AG09309 (cell line): ENCODE results near the gene ZDBF2.
"Not testable (repeated sequence)": the region's sequence is repeated elsewhere in the genome, so short reads cannot be mapped to it uniquely, and the experiment has no call there.

Experiments used
- DNase-seq: peaks from one replicate; pipeline ENCODE4 v3.0.0-alpha.2; 2010; ENCODE audit warnings: low read depth
- H3K4me3 ChIP-seq: 2 replicates; pipeline ENCODE4 v1.5.1; 2011; ENCODE audit warnings: mild to moderate bottlenecking, low read depth, low read length, moderate library complexity; ENCODE audit not compliant: control insufficient read depth
- CTCF ChIP-seq: IDR thresholded peaks from 2 replicates; pipeline ENCODE4 v1.5.1; 2011; ENCODE audit warnings: mild to moderate bottlenecking, low read depth, low read length, inconsistent platforms; ENCODE audit not compliant: insufficient read depth, control insufficient read depth; ENCODE audit errors: missing control alignments

ZDBF2 gene

GRCh38 chr2:206253125-206253776 lies 21.2 kb upstream of the ZDBF2 start:
- TF ChIP-seq CTCF: no peak
- DNase-seq: no peak
- H3K4me3 ChIP-seq: no peak overlapping the region

DNA sequence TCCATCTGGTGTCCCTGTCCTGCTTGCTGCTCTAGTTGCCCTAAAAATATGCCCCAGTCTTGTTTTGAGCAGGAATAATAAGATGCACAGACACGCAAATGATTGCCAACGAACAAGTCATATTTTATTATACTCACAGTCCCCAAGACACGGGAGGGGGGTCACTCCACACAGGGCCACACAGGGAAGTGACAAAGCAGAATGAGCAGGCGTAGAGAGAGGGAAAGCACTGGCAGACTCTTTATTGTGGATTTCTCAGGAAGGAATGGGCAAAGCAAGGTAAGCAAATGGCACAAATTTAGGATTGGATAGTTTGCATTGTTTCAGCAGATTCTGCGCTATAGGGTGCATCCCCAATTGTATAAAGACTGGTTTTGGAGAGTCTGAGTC lies 20.7 kb upstream of the ZDBF2 start:
- no peak for DNase-seq
- H3K4me3 ChIP-seq: no peak overlapping the region
- no peak for TF ChIP-seq CTCF

DNA sequence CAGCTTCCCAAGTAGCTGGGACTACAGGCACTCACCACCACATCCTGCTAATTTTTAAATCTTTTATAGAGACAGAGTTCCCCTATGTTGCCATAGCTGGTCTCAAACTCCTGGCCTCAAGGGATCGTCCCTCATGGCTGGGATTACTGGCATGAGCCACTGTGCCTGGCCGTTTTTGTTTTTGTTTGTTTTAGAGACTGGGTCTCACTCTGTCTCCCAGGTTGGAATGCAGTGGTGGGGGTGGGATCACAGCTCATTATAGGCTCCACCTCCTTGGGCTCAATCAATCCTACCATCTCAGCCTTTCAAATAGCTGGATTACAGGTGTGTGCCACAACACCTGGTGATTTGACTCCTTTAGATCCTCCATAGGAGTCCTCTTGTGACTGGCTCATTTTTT lies 19.5 kb upstream of the ZDBF2 start:
- no peak overlapping the region for H3K4me3 ChIP-seq
- no peak for TF ChIP-seq CTCF
- no peak for DNase-seq

DNA sequence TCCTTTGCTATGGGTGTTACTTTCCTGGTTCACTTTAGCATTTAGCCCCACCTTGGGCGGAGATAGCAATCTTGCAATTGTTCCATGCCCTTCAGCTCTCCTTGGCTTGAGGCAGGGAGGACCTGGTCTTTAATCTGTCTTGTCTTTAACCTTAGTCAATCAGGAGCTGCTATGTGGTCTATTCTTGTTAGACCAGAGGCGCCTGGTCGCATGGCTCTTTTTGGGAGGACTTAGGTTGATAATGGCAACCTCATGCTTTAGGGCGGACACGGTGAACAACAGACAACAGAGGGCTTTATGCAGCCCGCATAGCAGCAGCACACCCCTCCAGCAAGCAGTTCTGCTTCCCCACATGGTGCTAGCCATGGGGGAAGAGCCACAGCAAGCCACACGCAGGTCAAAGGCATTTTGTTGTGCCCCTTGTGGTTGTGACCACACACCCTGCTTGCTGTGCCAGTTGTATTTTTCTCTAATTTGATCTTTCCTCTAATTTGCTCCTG lies 17.7 kb upstream of the ZDBF2 start:
- no peak for DNase-seq
- TF ChIP-seq CTCF: no peak
- H3K4me3 ChIP-seq: no peak overlapping the region

DNA sequence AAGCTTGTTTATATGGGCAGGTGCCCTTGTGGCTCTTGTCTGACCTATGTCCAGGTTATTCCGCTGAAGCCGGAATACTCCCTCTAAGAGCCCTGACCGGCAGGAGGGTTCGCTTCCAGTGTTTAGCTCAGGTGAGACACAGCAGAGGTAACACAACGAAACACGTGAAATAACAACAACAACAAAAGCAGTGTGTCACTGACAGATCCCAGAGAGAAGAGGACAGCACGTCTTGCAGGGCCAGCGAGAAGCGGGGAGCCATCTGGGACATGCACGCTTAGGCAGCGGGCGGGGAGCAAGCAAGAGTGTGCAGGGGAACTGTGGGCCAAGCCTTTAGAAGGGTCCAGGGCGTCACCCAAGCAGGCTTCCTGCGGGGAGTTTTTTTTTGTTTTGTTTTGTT lies 17.1 kb upstream of the ZDBF2 start:
- DNase-seq: no peak
- no peak for TF ChIP-seq CTCF
- H3K4me3 ChIP-seq: no peak overlapping the region

DNA sequence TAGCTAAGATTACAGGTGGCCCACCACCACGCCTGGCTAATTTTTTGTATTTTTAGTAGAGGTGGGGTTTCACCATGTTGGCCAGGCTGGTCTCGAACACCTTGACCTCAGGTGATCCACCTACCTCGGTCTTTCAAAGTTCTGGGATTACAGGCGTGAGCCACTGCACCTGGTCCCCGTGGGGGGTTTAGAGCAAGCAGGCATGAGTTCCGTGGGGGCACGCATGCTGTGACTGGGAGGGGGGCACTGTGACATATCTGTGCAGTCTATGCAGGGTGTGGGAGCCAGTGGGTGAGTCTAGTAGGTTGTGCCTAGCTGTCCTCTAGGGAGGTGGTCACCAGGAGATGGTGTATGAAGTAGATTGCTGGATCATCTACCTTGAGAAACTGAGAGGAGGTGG lies 16.6 kb upstream of the ZDBF2 start:
- no peak for TF ChIP-seq CTCF
- H3K4me3 ChIP-seq: no peak overlapping the region

GRCh38 chr2:206258615-206259014 lies 15.8 kb upstream of the ZDBF2 start:
- H3K4me3 ChIP-seq, DNase-seq: not testable (repeated sequence)

More for the DNA sequence above, 16.6 kb upstream of the ZDBF2 start:
- no peak for DNase-seq
